ENCODE results near the gene MIEF1. TPM values are rescaled to one million over a fixed set of nuclear protein-coding genes. Genes with fewer than 3 reads are reported as not detected.

The MIEF1 gene
- total RNA-seq, 1 donor from 2014 or later = 29.2 TPM

- no peaks in the 10 kb centered on the region for H3K9me3 Mint-ChIP-seq (ENCODE audit: unreplicated experiment)
- H3K4me1 Mint-ChIP-seq (ENCODE audit: unreplicated experiment) = peaks cover 46% of the 10 kb centered on the region
- peak overlapping the region; percentile 91 for H3K4me3 Mint-ChIP-seq (ENCODE audit: unreplicated experiment)
- H3K36me3 Mint-ChIP-seq (ENCODE audit: low read depth, unreplicated experiment) = peaks cover 14% of the 10 kb centered on the region
- no peak for DNase-seq (ENCODE audit: low spot score)
- peak; percentile 57 for TF ChIP-seq CTCF (IDR thresholded peaks at IDR 0.05; ENCODE audit: unreplicated experiment)
- H3K27me3 Mint-ChIP-seq (ENCODE audit: unreplicated experiment) = peaks cover 3% of the 10 kb centered on the region
- peak overlapping the region; percentile 57 for H3K27ac Mint-ChIP-seq (ENCODE audit: unreplicated experiment)
Measured at GRCh38 chr22:39530692-39531331, 28.7 kb downstream of the MIEF1 start.

GRCh38 chr22:39532215-39533073 lies 30.4 kb downstream of the MIEF1 start, which contains the start of gene RPS19BP1:
Gene RPS19BP1 (minus strand): TSS chr22:39532748. CDS start chr22:39532738, 10 bp downstream.
- peak within 1 kb of the TSS; percentile 81 for H3K27ac Mint-ChIP-seq (ENCODE audit: unreplicated experiment)
- peaks cover 41% of the 10 kb centered on the region for H3K4me1 Mint-ChIP-seq (ENCODE audit: unreplicated experiment)
- peak within 1 kb of the TSS; percentile 91 for H3K4me3 Mint-ChIP-seq (ENCODE audit: unreplicated experiment)
- H3K9me3 Mint-ChIP-seq (ENCODE audit: unreplicated experiment) = no peaks in the 10 kb centered on the region
- peaks cover 14% of the 10 kb centered on the region for H3K36me3 Mint-ChIP-seq (ENCODE audit: low read depth, unreplicated experiment)
- no peak for TF ChIP-seq CTCF (IDR thresholded peaks at IDR 0.05; ENCODE audit: unreplicated experiment)
- peak; percentile 90 for DNase-seq (ENCODE audit: low spot score)
- H3K27me3 Mint-ChIP-seq (ENCODE audit: unreplicated experiment) = peaks cover 3% of the 10 kb centered on the region

- no peaks in the 10 kb centered on the region for H3K9me3 Mint-ChIP-seq (ENCODE audit: unreplicated experiment)
- peaks cover 14% of the 10 kb centered on the region for H3K36me3 Mint-ChIP-seq (ENCODE audit: low read depth, unreplicated experiment)
- no peak for DNase-seq (ENCODE audit: low spot score)
- peaks cover 3% of the 10 kb centered on the region for H3K27me3 Mint-ChIP-seq (ENCODE audit: unreplicated experiment)
- H3K4me1 Mint-ChIP-seq (ENCODE audit: unreplicated experiment) = peaks cover 31% of the 10 kb centered on the region
- H3K4me3 Mint-ChIP-seq (ENCODE audit: unreplicated experiment) = peak overlapping the region; percentile 59
- H3K27ac Mint-ChIP-seq (ENCODE audit: unreplicated experiment) = no peak overlapping the region
- TF ChIP-seq CTCF (IDR thresholded peaks at IDR 0.05; ENCODE audit: unreplicated experiment) = no peak
Measured at GRCh38 chr22:39534092-39534506, 32.0 kb downstream of the MIEF1 start.

- Mint-ChIP-seq H3K27ac (ENCODE audit: unreplicated experiment) (peak overlapping the region; percentile 64), H3K9me3 (ENCODE audit: unreplicated experiment) (no peaks in the 10 kb centered on the region), H3K4me1 (ENCODE audit: unreplicated experiment) (peaks cover 30% of the 10 kb centered on the region), H3K36me3 (ENCODE audit: low read depth, unreplicated experiment) (peaks cover 13% of the 10 kb centered on the region), H3K27me3 (ENCODE audit: unreplicated experiment) (peaks cover 3% of the 10 kb centered on the region), H3K4me3 (ENCODE audit: unreplicated experiment) (peak overlapping the region; percentile 59)
- peak; percentile 99 for TF ChIP-seq CTCF (IDR thresholded peaks at IDR 0.05; ENCODE audit: unreplicated experiment)
- peak; percentile 94 for DNase-seq (ENCODE audit: low spot score)
Measured at GRCh38 chr22:39534591-39535356, 32.7 kb downstream of the MIEF1 start.
